Gastrocnemius medialis (tissue), 4 donors: ENCODE results near the gene TSACC. TPM values are rescaled to one million over a fixed set of nuclear protein-coding genes. Genes with fewer than 3 reads are reported as not detected.

Source experiments
- ATAC-seq, 2 donors: fragments of 150-250 bp; one replicate each; pipeline ENCODE4 v1.9.1; 2016
- DNase-seq, 2 donors: peaks; one replicate each; pipeline ENCODE4 v3.0.0-alpha.2; 2019
- H3K27ac ChIP-seq, 4 donors: fragments of 200-600 bp; sonication (generic); 1 replicate in 1 of 4; 2 replicates in 3 of 4; pipeline ENCODE4 v1.5.1; 2016 to 2018; ENCODE audit warnings: mild to moderate bottlenecking in 2 of 4, moderate library complexity in 1 of 4
- H3K27me3 ChIP-seq, 3 donors: fragments of 200-600 bp; sonication (generic) in 2 of 3; 1 replicate in 1 of 3; 2 replicates in 2 of 3; pipeline versions ENCODE4 v1.5.1 to v1.6.0; 2016 to 2019; ENCODE audit warnings: mild to moderate bottlenecking in 1 of 3, moderate library complexity in 1 of 3
- H3K36me3 ChIP-seq, 2 donors: fragments of 200-600 bp; sonication (generic) in 1 of 2; one replicate each; pipeline ENCODE4 v1.5.1; 2017 to 2018
- H3K4me1 ChIP-seq, 2 donors: fragments of 200-600 bp; sonication (generic) in 1 of 2; one replicate each; pipeline ENCODE4 v1.5.1; 2016 to 2017; ENCODE audit warnings: mild to moderate bottlenecking in 2 of 2
- H3K4me3 ChIP-seq, 4 donors: fragments of 200-600 bp; sonication (generic) in 3 of 4; 1 replicate in 1 of 4; 2 replicates in 3 of 4; pipeline ENCODE4 v1.5.1; 2016 to 2019; ENCODE audit warnings: mild to moderate bottlenecking in 2 of 4
- H3K9me3 ChIP-seq, 3 donors: fragments of 200-600 bp; sonication (generic) in 2 of 3; 1 replicate in 1 of 3; 2 replicates in 2 of 3; pipeline ENCODE4 v1.5.1; 2016 to 2019
- POLR2A ChIP-seq, 2 donors: fragments of 450-650 bp; IDR thresholded peaks; one replicate each; pipeline ENCODE4 v1.6.1; 2017; ENCODE audit warnings: antibody characterized with exemption in 2 of 2, mild to moderate bottlenecking in 2 of 2, moderate library complexity in 2 of 2
- in situ Hi-C, 4 donors: fragments of 200-750 bp; cut with MboI; loops; one replicate each; pipeline versions ENCODE4 v1.15.0 to v1.8.0; 2017; ENCODE audit warnings: low sequenced_read_pairs in 4 of 4
- intact Hi-C: fragments of 100-400 bp; cut with DNase I; formaldehyde crosslinking; loops from one replicate; pipeline ENCODE4 v1.15.1; 2023; ENCODE audit warnings: low total_unique reads
- total RNA-seq, 4 donors: library from RNA; depleted of rRNA; stranded (reverse); fragments of >200 nt; gene quantifications; one replicate each; pipeline versions ENCODE4 v1.1.0 to v1.2.3, GENCODE V29; 2016
- TF ChIP-seq, protein P1 (sequence below), 5 experiments: fragments of 450-650 bp in 3 of 5; fragments of 200-600 bp in 2 of 5; sonication (generic) in 2 of 5; IDR thresholded peaks in 4 of 5; conservative IDR thresholded peaks in 1 of 5; 1 replicate in 4 of 5; 2 replicates in 1 of 5; pipeline ENCODE4 v1.5.1; 2016 to 2019; ENCODE audit warnings: antibody characterized with exemption in 5 of 5, mild to moderate bottlenecking in 3 of 5, moderate library complexity in 3 of 5

Gene TSACC
- total RNA-seq, 4 donors from 2014 or later, result not detected

DNA sequence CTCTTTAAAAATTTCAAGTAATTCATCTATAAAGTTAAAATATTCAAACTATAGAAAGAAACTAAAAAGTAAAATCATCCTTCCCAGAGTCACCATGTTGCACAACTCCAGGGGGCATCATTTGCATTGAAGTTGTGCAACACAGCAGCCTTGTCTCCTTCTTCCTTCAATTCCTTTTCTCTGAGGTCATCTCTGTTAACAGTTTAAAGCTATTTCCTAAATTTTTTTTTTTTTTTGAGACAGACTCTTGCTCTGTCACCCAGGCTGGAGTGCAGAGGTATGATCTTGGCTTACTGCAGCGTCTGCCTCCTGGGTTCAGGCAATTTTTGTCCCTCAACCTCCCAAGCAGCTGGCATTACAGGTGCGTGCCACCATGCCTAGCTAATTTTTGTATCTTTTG, 37.8 kb downstream of the TSACC start:
- peaks cover 0 to 20% (median 0%) of the 10 kb centered on the region in 3 donors for H3K27me3 ChIP-seq
- in situ Hi-C loops, result no loop called here
- TF ChIP-seq POLR2A (IDR thresholded peaks at IDR 0.05), result no peak
- TF ChIP-seq, protein P1, sequence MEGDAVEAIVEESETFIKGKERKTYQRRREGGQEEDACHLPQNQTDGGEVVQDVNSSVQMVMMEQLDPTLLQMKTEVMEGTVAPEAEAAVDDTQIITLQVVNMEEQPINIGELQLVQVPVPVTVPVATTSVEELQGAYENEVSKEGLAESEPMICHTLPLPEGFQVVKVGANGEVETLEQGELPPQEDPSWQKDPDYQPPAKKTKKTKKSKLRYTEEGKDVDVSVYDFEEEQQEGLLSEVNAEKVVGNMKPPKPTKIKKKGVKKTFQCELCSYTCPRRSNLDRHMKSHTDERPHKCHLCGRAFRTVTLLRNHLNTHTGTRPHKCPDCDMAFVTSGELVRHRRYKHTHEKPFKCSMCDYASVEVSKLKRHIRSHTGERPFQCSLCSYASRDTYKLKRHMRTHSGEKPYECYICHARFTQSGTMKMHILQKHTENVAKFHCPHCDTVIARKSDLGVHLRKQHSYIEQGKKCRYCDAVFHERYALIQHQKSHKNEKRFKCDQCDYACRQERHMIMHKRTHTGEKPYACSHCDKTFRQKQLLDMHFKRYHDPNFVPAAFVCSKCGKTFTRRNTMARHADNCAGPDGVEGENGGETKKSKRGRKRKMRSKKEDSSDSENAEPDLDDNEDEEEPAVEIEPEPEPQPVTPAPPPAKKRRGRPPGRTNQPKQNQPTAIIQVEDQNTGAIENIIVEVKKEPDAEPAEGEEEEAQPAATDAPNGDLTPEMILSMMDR (IDR thresholded peaks at IDR 0.05 in 4 of 5, conservative IDR thresholded peaks at IDR 0.05 in 1 of 5), result no peak
- ATAC-seq (no peak), DNase-seq (no peak)
- no peak overlapping the region for H3K4me3 ChIP-seq
- no peaks in the 10 kb centered on the region for H3K4me1 ChIP-seq
- no peaks in the 10 kb centered on the region for H3K9me3 ChIP-seq
- intact Hi-C loops, result no loop called here
- no peak overlapping the region for H3K27ac ChIP-seq
- no peaks in the 10 kb centered on the region for H3K36me3 ChIP-seq

DNA sequence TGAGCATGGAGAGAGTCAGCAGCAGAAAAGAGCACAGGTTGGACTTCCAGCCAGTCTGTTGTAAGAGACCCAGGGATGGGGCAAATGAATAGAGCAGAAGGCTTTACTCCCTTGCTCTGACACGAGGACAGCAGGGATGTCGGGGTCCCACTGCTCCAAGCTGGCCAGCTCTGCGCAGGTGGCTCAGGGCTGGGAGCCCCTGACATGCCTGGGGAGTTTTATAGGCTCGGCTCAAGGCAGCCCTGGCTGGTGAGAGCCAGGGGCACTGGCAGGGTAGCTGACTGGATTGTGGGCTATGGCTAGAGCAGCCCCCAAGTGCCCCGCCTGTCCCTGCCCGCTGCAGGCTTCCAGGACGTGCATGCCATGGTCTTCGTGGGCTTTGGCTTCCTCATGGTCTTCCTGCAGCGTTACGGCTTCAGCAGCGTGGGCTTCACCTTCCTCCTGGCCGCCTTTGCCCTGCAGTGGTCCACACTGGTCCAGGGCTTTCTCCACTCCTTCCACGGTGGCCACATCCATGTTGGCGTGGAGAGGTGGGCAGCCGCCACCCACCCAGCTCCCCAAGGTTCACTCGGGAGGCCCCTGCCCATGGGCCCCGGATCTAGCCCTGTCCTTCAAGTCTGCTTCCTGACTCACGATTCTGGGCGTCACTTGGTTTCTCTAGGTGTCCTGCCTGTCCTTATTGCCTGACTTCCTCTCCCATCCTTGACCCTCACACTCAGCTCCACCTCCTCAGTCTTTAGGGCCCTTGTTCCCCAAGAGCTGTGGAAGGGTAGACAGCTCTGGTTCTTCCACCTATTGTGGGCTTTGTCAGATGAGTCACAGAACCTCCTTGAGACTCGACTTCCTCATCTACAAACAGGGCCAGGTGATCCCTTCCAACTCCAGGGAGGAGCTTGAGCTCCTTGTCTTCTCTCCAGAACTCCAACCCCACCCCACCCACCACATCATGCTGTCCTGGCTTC, 38.9 kb downstream of the TSACC start:
- ATAC-seq (no peak), DNase-seq (no peak)
- H3K36me3 ChIP-seq, result no peaks in the 10 kb centered on the region
- H3K4me1 ChIP-seq, result no peaks in the 10 kb centered on the region
- H3K27ac ChIP-seq, result no peak overlapping the region
- H3K27me3 ChIP-seq, result peaks cover 0 to 9% (median 0%) of the 10 kb centered on the region in 3 donors
- TF ChIP-seq, protein P1 (IDR thresholded peaks at IDR 0.05 in 4 of 5, conservative IDR thresholded peaks at IDR 0.05 in 1 of 5), result no peak
- no peak for TF ChIP-seq POLR2A (IDR thresholded peaks at IDR 0.05)
- intact Hi-C loops (no loop called here), in situ Hi-C loops (no loop called here)
- no peaks in the 10 kb centered on the region for H3K9me3 ChIP-seq
- H3K4me3 ChIP-seq, result no peak overlapping the region

DNA sequence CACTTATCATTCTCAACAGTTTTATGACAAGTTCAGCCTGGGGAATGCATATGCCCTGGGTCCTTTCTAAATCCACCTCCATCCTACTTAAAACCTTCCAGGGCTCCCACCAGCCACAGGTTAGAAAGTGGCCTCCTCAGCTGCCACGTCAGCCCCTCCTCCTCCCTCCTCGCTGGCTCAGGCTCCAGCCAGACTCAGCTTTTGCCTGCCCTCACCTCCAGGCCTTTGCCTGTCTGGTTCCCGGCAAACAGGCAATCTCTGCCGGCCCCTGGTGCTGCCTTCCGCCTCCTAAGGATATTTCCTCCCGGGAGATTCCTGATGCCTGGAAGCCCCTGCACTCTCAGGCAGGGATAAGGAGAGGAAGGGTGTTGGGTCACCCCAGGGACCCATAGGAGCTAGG, 40.2 kb downstream of the TSACC start:
- Histone ChIP-seq H3K36me3 (no peaks in the 10 kb centered on the region), H3K27ac (no peak overlapping the region), H3K4me1 (no peaks in the 10 kb centered on the region), H3K27me3 (peaks cover 0 to 7% (median 0%) of the 10 kb centered on the region in 3 donors), H3K9me3 (no peaks in the 10 kb centered on the region), H3K4me3 (no peak overlapping the region)
- in situ Hi-C loops, result no loop called here
- intact Hi-C loops, result no loop called here
- TF ChIP-seq, protein P1 (IDR thresholded peaks at IDR 0.05 in 4 of 5, conservative IDR thresholded peaks at IDR 0.05 in 1 of 5), result no peak
- no peak for TF ChIP-seq POLR2A (IDR thresholded peaks at IDR 0.05)
- DNase-seq, result no peak
- ATAC-seq, result no peak

DNA sequence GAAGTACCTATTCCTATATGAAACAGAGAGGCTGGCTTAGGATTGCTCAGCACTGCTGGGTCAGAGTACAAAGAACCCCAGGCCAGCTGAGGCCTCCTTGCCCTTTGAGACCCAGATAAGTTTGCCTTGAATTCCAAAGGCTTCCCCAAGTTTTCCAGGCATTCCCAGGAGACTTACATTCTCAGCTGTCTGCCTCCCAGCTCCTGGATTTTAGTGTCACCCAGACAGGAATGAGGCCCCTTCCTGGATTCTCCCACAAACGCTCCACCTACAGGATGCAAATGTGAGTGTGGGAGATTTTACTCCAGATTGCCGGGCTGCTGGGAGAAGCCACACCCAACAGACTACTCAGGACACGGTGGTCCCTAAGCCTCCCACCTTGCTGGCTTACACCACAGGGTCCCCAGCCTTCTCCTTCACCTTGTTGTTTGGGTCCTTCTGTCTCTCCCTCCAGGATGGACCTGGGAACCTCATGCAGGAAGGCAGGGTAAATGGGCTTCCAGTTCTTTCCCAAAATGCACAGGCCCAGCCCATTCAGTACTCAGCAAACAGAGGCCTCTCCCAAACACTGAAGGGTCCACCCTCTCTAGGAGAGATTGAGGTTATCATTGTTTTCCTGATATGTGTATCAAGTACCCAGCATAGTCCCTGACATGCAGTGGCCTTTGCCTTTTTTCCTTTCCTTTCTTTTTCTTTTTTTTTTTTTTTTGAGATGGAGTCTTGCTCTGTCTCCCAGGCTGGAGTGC, 41.3 kb downstream of the TSACC start:
- H3K27ac ChIP-seq, result no peak overlapping the region
- no peak overlapping the region for H3K4me3 ChIP-seq
- H3K36me3 ChIP-seq, result no peaks in the 10 kb centered on the region
- in situ Hi-C loops, result loop anchor here (10.0 kb wide), 2 partner anchors 225 to 235 kb away; partner anchors contain the start of genes GPATCH4 (in 3 of the 4) and HAPLN2 (in 1 of the 4)
- H3K9me3 ChIP-seq, result no peaks in the 10 kb centered on the region
- peaks cover 0 to 4% (median 0%) of the 10 kb centered on the region in 3 donors for H3K27me3 ChIP-seq
- H3K4me1 ChIP-seq, result no peaks in the 10 kb centered on the region
- DNase-seq, result no peak
- no peak for TF ChIP-seq POLR2A (IDR thresholded peaks at IDR 0.05)
- TF ChIP-seq, protein P1 (IDR thresholded peaks at IDR 0.05 in 4 of 5, conservative IDR thresholded peaks at IDR 0.05 in 1 of 5), result no peak
- ATAC-seq, result no peak
- intact Hi-C loops, result loop anchor here (10.0 kb wide), 1 partner anchor 165 kb away; no protein-coding TSS in a partner anchor
